Endodermal cell (in vitro differentiated cells): ENCODE measurements around the gene SFPQ. TPM values are rescaled to one million over a fixed set of nuclear protein-coding genes. Genes with fewer than 3 reads are reported as not detected.

Experiments
- DNase-seq: peaks from one replicate; pipeline ENCODE4 v3.0.0-alpha.2; 2017
- H3K27ac ChIP-seq: 2 replicates; pipeline ENCODE4 v1.5.1; 2013; ENCODE audit warnings: mild to moderate bottlenecking, low read depth, low read length, moderate library complexity
- H3K27me3 ChIP-seq: 2 replicates; pipeline ENCODE4 v1.6.1; 2013; ENCODE audit warnings: mild to moderate bottlenecking, low read length, moderate library complexity; ENCODE audit not compliant: insufficient read depth, control insufficient read depth, poor library complexity, severe bottlenecking
- H3K36me3 ChIP-seq: 2 replicates; pipeline ENCODE4 v1.7.0; 2013; ENCODE audit warnings: mild to moderate bottlenecking, low read length, moderate library complexity; ENCODE audit not compliant: control insufficient read depth, insufficient read depth
- H3K4me1 ChIP-seq: one replicate; pipeline ENCODE4 v1.7.0; 2013; ENCODE audit warnings: low read length; ENCODE audit not compliant: control insufficient read depth, insufficient read depth
- H3K4me3 ChIP-seq: 2 replicates; pipeline ENCODE4 v1.5.1; 2013; ENCODE audit warnings: mild to moderate bottlenecking, low read length, moderate library complexity
- H3K9ac ChIP-seq: 2 replicates; pipeline ENCODE4 v1.6.1; 2013; ENCODE audit warnings: mild to moderate bottlenecking, low read length, moderate library complexity; ENCODE audit not compliant: poor library complexity, severe bottlenecking; ENCODE audit errors: extremely low read depth
- H3K9me3 ChIP-seq: 2 replicates; pipeline ENCODE4 v1.6.1; 2013; ENCODE audit warnings: mild to moderate bottlenecking, low read length, moderate library complexity; ENCODE audit not compliant: control insufficient read depth
- H3K27ac Mint-ChIP-seq: 2 replicates; pipeline ENCODE4 v1.8.0; 2020; ENCODE audit warnings: mixed read lengths
- H3K27me3 Mint-ChIP-seq: 2 replicates; pipeline ENCODE4 v1.8.0; 2021; ENCODE audit warnings: mild to moderate bottlenecking, mixed read lengths; ENCODE audit not compliant: insufficient read depth
- H3K36me3 Mint-ChIP-seq: 2 replicates; pipeline ENCODE4 v1.8.0; 2020; ENCODE audit warnings: low read depth, mixed read lengths
- H3K4me1 Mint-ChIP-seq: 2 replicates; pipeline ENCODE4 v1.8.0; 2020; ENCODE audit warnings: mixed read lengths
- H3K4me3 Mint-ChIP-seq: 2 replicates; pipeline ENCODE4 v1.8.0; 2020; ENCODE audit warnings: mild to moderate bottlenecking, moderate library complexity, mixed read lengths
- H3K9me3 Mint-ChIP-seq: 2 replicates; pipeline ENCODE4 v1.8.0; 2020; ENCODE audit warnings: mild to moderate bottlenecking, mixed read lengths
- WGBS, 2 experiments: methylation state at CpG; one replicate each; pipeline versions ENCODE4 v1.1.5 to v1.1.7; 2013; ENCODE audit warnings: missing lambda C conversion rate in 2 of 2, mixed read lengths in 1 of 2; ENCODE audit not compliant: insufficient coverage in 1 of 2, insufficient read length in 1 of 2; 5-methylcytosine and 5-hydroxymethylcytosine counted together
- total RNA-seq, 2 donors: library from RNA; stranded (reverse); fragmentation: NEBNext Ultra II Directional in 1 of 2; extraction: Animal tissue kit (Norgen Biotek cat#: 25700) in 1 of 2; gene quantifications; 2 replicates in 1 of 2; 3 replicates in 1 of 2; pipeline ENCODE4 v1.2.1, GENCODE V29; 2021
- TF ChIP-seq, protein P1 (sequence below): fragments of 200-600 bp; sonication (generic); conservative IDR thresholded peaks from 2 replicates; pipeline ENCODE4 v1.5.0; 2021; ENCODE audit warnings: antibody characterized with exemption, mild to moderate bottlenecking

Gene SFPQ
- total RNA-seq, 2 donors from 2014 or later, result 350 to 491 TPM

- no peaks in the 10 kb centered on the region for H3K9me3 Mint-ChIP-seq
- Histone ChIP-seq H3K36me3 (no peaks in the 10 kb centered on the region), H3K27me3 (no peaks in the 10 kb centered on the region), H3K27ac (no peak overlapping the region), H3K4me3 (no peak overlapping the region), H3K9me3 (no peaks in the 10 kb centered on the region), H3K4me1 (no peaks in the 10 kb centered on the region), H3K9ac (no peak overlapping the region)
- no peak overlapping the region for H3K4me3 Mint-ChIP-seq
- no peaks in the 10 kb centered on the region for H3K27me3 Mint-ChIP-seq
- H3K4me1 Mint-ChIP-seq, result no peaks in the 10 kb centered on the region
- H3K36me3 Mint-ChIP-seq, result no peaks in the 10 kb centered on the region
- DNase-seq, result no peak
- 90 to 100% methylated on average over 1 of the region's 1 CpG for WGBS, 2 experiments
- H3K27ac Mint-ChIP-seq, result no peak overlapping the region
- TF ChIP-seq, protein P1, sequence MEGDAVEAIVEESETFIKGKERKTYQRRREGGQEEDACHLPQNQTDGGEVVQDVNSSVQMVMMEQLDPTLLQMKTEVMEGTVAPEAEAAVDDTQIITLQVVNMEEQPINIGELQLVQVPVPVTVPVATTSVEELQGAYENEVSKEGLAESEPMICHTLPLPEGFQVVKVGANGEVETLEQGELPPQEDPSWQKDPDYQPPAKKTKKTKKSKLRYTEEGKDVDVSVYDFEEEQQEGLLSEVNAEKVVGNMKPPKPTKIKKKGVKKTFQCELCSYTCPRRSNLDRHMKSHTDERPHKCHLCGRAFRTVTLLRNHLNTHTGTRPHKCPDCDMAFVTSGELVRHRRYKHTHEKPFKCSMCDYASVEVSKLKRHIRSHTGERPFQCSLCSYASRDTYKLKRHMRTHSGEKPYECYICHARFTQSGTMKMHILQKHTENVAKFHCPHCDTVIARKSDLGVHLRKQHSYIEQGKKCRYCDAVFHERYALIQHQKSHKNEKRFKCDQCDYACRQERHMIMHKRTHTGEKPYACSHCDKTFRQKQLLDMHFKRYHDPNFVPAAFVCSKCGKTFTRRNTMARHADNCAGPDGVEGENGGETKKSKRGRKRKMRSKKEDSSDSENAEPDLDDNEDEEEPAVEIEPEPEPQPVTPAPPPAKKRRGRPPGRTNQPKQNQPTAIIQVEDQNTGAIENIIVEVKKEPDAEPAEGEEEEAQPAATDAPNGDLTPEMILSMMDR, result no peak
These were observed 36.8 kb upstream of the SFPQ start for GRCh38 chr1:35229587-35230360.

DNA sequence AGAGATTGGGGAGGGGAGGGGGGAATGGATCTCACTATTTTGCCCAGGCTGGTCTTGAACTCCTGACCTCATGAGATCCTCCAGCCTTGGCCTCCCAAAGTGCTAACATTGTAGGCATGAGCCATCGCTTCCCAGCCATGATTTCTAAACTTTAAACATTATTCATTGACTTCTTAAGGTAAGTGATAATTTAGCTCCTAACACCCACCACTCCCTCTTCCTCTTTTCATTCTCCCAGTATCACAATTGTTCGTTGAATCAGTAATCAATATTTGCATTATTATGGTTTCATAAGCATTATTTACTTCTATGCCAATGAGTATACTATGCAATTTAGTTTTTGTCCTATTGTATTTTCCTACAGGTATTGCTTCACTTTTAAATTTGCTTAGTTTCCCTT lies 33.6 kb upstream of the SFPQ start:
- Histone ChIP-seq H3K27ac (no peak overlapping the region), H3K9ac (no peak overlapping the region), H3K4me3 (no peak overlapping the region), H3K36me3 (no peaks in the 10 kb centered on the region), H3K4me1 (no peaks in the 10 kb centered on the region), H3K27me3 (no peaks in the 10 kb centered on the region), H3K9me3 (no peaks in the 10 kb centered on the region)
- Mint-ChIP-seq H3K27ac (no peak overlapping the region), H3K4me3 (no peak overlapping the region), H3K27me3 (no peaks in the 10 kb centered on the region), H3K36me3 (no peaks in the 10 kb centered on the region), H3K9me3 (no peaks in the 10 kb centered on the region), H3K4me1 (peaks cover 10% of the 10 kb centered on the region)
- WGBS, 2 experiments, result 100% methylated on average over 1 to 2 of the region's 2 CpGs
- DNase-seq, result no peak
- TF ChIP-seq, protein P1, result no peak

- no peaks in the 10 kb centered on the region for H3K9me3 ChIP-seq
- peak overlapping the region; percentile 55 for H3K27ac Mint-ChIP-seq
- H3K36me3 Mint-ChIP-seq, result no peaks in the 10 kb centered on the region
- no peak overlapping the region for H3K9ac ChIP-seq
- no peak for DNase-seq
- H3K27ac ChIP-seq, result no peak overlapping the region
- no peaks in the 10 kb centered on the region for H3K36me3 ChIP-seq
- H3K4me3 ChIP-seq, result no peak overlapping the region
- TF ChIP-seq, protein P1, result no peak
- no peak overlapping the region for H3K4me3 Mint-ChIP-seq
- H3K4me1 ChIP-seq, result no peaks in the 10 kb centered on the region
- H3K4me1 Mint-ChIP-seq, result peaks cover 17% of the 10 kb centered on the region
- H3K9me3 Mint-ChIP-seq, result no peaks in the 10 kb centered on the region
- WGBS, 2 experiments, result 81 to 93% methylated on average over 2 to 4 of the region's 4 CpGs
- H3K27me3 ChIP-seq, result no peaks in the 10 kb centered on the region
- H3K27me3 Mint-ChIP-seq, result no peaks in the 10 kb centered on the region
These were observed 30.2 kb upstream of the SFPQ start for GRCh38 chr1:35223084-35223630.
